Liver (tissue), 9 donors: Measurements from ENCODE around the gene ZDHHC14. TPM values are rescaled to one million over a fixed set of nuclear protein-coding genes. Genes with fewer than 3 reads are reported as not detected.
"Not testable (repeated sequence)": the region's sequence is repeated elsewhere in the genome, so short reads cannot be mapped to it uniquely, and the experiment has no call there.

Experiments used
- DNase-seq: peaks from one replicate; pipeline ENCODE4 v3.0.0-alpha.2; 2017; ENCODE audit warnings: low spot score
- H3K27ac ChIP-seq, 2 donors: one replicate each; pipeline ENCODE4 v1.7.0; 2013; ENCODE audit warnings: inconsistent platforms in 2 of 2, low read length in 2 of 2, control low read depth in 1 of 2, low read depth in 1 of 2, mild to moderate bottlenecking in 1 of 2
- H3K27me3 ChIP-seq, 4 donors: one replicate each; pipeline versions ENCODE4 v1.6.1 to v1.7.0; 2013; ENCODE audit warnings: low read length in 3 of 4, inconsistent platforms in 1 of 4, mild to moderate bottlenecking in 1 of 4, moderate library complexity in 1 of 4; ENCODE audit not compliant: control insufficient read depth in 4 of 4, insufficient read depth in 4 of 4
- H3K36me3 ChIP-seq, 4 donors: one replicate each; pipeline versions ENCODE4 v1.6.1 to v1.7.0; 2013; ENCODE audit warnings: low read length in 3 of 4, mild to moderate bottlenecking in 3 of 4, low read depth in 1 of 4, moderate library complexity in 1 of 4; ENCODE audit not compliant: control insufficient read depth in 4 of 4, insufficient read depth in 3 of 4
- H3K4me1 ChIP-seq, 4 donors: one replicate each; pipeline versions ENCODE4 v1.6.1 to v1.7.0; 2013; ENCODE audit warnings: low read length in 3 of 4, mild to moderate bottlenecking in 3 of 4, moderate library complexity in 1 of 4; ENCODE audit not compliant: control insufficient read depth in 4 of 4, insufficient read depth in 4 of 4
- H3K4me3 ChIP-seq, 3 donors: one replicate each; pipeline versions ENCODE4 v1.6.1 to v1.7.0; 2013; ENCODE audit warnings: low read length in 3 of 3, control low read depth in 1 of 3, low read depth in 1 of 3, mild to moderate bottlenecking in 1 of 3
- H3K9ac ChIP-seq, 2 donors: one replicate each; pipeline ENCODE4 v1.7.0; 2013; ENCODE audit warnings: low read length in 2 of 2, mild to moderate bottlenecking in 2 of 2, moderate library complexity in 2 of 2, control low read depth in 1 of 2, low read depth in 1 of 2
- H3K9me3 ChIP-seq, 4 donors: one replicate each; pipeline versions ENCODE4 v1.6.1 to v1.7.0; 2013; ENCODE audit warnings: low read length in 3 of 4; ENCODE audit not compliant: control insufficient read depth in 4 of 4
- ATF3 ChIP-seq: IDR thresholded peaks from 2 replicates; pipeline ENCODE4 v1.6.1; 2016; ENCODE audit warnings: antibody characterized with exemption
- CTCF ChIP-seq: fragments of 150-350 bp; IDR thresholded peaks from 2 replicates; pipeline ENCODE4 v1.5.1; 2017; ENCODE audit warnings: improper control_type of control experiment, low read depth, low read length; ENCODE audit not compliant: missing input control
- EGR1 ChIP-seq, 2 donors: IDR thresholded peaks; 2 replicates each; pipeline ENCODE4 v1.6.1; 2016 to 2018; ENCODE audit warnings: antibody characterized with exemption in 2 of 2, low read depth in 2 of 2
- FOXA1 ChIP-seq: IDR thresholded peaks from 2 replicates; pipeline ENCODE4 v1.6.1; 2016; ENCODE audit warnings: antibody characterized with exemption
- FOXA2 ChIP-seq: IDR thresholded peaks from 2 replicates; pipeline ENCODE4 v1.6.1; 2016; ENCODE audit warnings: antibody characterized with exemption
- GABPA ChIP-seq, 2 donors: IDR thresholded peaks in 1 of 2; conservative IDR thresholded peaks in 1 of 2; 2 replicates each; pipeline ENCODE4 v1.6.1; 2016; ENCODE audit warnings: antibody characterized with exemption in 2 of 2, mild to moderate bottlenecking in 1 of 2, moderate library complexity in 1 of 2
- HNF4A ChIP-seq, 2 donors: conservative IDR thresholded peaks; 2 replicates each; pipeline ENCODE4 v1.6.1; 2016; ENCODE audit warnings: antibody characterized with exemption in 2 of 2, mild to moderate bottlenecking in 2 of 2
- HNF4G ChIP-seq: IDR thresholded peaks from 2 replicates; pipeline ENCODE4 v1.6.1; 2016; ENCODE audit warnings: antibody characterized with exemption
- JUND ChIP-seq, 2 donors: IDR thresholded peaks; 2 replicates each; pipeline ENCODE4 v1.6.1; 2016; ENCODE audit warnings: antibody characterized with exemption in 2 of 2
- MAX ChIP-seq: IDR thresholded peaks from 2 replicates; pipeline ENCODE4 v1.6.1; 2016; ENCODE audit warnings: antibody characterized with exemption
- NR2F2 ChIP-seq: IDR thresholded peaks from 2 replicates; pipeline ENCODE4 v1.6.1; 2016; ENCODE audit warnings: antibody characterized with exemption
- RAD21 ChIP-seq, 2 donors: IDR thresholded peaks; 2 replicates each; pipeline ENCODE4 v1.6.1; 2016; ENCODE audit warnings: antibody characterized with exemption in 2 of 2, mild to moderate bottlenecking in 2 of 2
- REST ChIP-seq: IDR thresholded peaks from 2 replicates; pipeline ENCODE4 v1.6.1; 2016; ENCODE audit warnings: antibody characterized with exemption, mild to moderate bottlenecking
- RXRA ChIP-seq, 2 donors: IDR thresholded peaks; 2 replicates each; pipeline ENCODE4 v1.6.1; 2017 to 2018; ENCODE audit warnings: antibody characterized with exemption in 2 of 2, mild to moderate bottlenecking in 1 of 2
- SP1 ChIP-seq: IDR thresholded peaks from 2 replicates; pipeline ENCODE4 v1.6.1; 2018; ENCODE audit warnings: antibody characterized with exemption, mild to moderate bottlenecking
- TAF1 ChIP-seq: conservative IDR thresholded peaks from 2 replicates; pipeline ENCODE4 v1.6.1; 2016; ENCODE audit warnings: antibody characterized with exemption, mild to moderate bottlenecking
- YY1 ChIP-seq: IDR thresholded peaks from 2 replicates; pipeline ENCODE4 v1.6.1; 2016; ENCODE audit warnings: antibody characterized with exemption, mild to moderate bottlenecking
- ZBTB33 ChIP-seq: IDR thresholded peaks from 2 replicates; pipeline ENCODE4 v1.6.1; 2016; ENCODE audit warnings: antibody characterized with exemption
- WGBS: extraction: QIAGEN DNeasy Blood & Tissue Kit; methylation state at CpG from one replicate; pipeline ENCODE4 v1.1.7; 2013; 5-methylcytosine and 5-hydroxymethylcytosine counted together
- polyA plus RNA-seq, 2 donors: library from polyadenylated mRNA; stranded (reverse) in 1 of 2; unstranded in 1 of 2; fragments of 200-250 nt in 1 of 2; fragments of >200 nt in 1 of 2; fragmentation: Nextera tagmentation in 1 of 2; extraction: Ambion mirVana in 1 of 2; gene quantifications; one replicate each; pipeline versions ENCODE4 v1.2.1 to v1.2.3, GENCODE V29; 2013 to 2015
- total RNA-seq, 2 donors: library from RNA; depleted of rRNA; stranded (reverse); fragments of >200 nt; gene quantifications; one replicate each; pipeline ENCODE4 v1.2.3, GENCODE V29; 2014
- donor health status: healthy.
- donor health status: healthy.
- donor health status: healthy.
- donor health status: healthy.
- donor health status: healthy.

ZDHHC14 gene
- total and polyA plus RNA-seq, 4 donors: 4.4 to 11.7 (median 8.4) TPM

DNA sequence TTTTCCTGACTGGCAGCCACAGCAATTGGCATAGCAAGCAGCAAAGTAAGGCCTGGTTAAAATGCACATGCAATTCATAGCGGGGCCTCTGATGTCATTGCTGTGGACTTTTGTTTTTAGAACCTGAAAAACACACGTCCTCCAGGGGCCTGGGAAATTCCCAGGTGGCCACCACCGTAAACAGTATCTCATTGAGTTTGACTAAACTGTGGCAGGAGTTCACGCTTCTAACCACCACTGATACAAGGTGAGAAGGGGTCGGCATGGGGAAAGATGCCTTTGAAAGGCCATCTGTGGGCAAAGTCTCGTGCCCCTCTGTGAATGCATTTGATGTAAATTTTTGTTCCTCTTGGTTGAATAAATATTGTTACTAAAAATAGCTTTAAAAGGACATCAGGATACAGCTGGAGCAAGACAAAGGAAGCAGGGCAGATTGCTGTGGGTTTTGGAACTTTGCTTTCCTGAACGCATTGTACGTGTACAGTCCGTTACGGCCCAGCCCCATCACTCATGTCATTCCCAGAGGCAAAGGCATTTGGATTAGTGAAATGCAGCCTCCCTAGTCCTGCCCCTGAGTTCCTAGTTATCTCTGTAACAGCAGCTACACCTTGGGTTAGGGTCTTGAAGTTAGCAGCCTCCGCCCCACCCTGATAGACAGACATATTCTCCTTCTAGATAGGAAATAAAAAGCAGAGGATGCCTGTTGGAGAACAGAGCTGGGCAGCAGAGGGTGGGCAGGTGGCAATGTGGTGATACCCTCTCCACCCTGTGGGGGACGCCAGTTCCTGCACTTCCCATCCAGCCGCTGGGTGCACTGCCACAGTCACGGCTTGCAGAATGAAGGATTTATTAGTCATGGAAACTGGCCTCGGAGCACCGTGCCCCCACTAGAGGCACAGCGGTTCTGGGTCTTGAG is 80.3 kb downstream of the ZDHHC14 start:
- Histone ChIP-seq H3K4me3 (no peak overlapping the region), H3K27me3 (no peaks in the 10 kb centered on the region), H3K27ac (no peak overlapping the region), H3K4me1 (peaks cover 0 to 3% (median 0%) of the 10 kb centered on the region in 4 donors), H3K36me3 (no peaks in the 10 kb centered on the region), H3K9ac (no peak overlapping the region), H3K9me3 (no peaks in the 10 kb centered on the region)
- peak; percentile 76 for DNase-seq
- TF ChIP-seq HNF4G: no peak
- peak; percentile 23 for TF ChIP-seq SP1
- TF ChIP-seq EGR1 (IDR thresholded peaks at IDR 0.05; ENCODE audit: low read depth in 2 of 2): no peak
- no peak for TF ChIP-seq FOXA1
- WGBS: 66% methylated on average over 17 of the region's 17 CpGs

DNA sequence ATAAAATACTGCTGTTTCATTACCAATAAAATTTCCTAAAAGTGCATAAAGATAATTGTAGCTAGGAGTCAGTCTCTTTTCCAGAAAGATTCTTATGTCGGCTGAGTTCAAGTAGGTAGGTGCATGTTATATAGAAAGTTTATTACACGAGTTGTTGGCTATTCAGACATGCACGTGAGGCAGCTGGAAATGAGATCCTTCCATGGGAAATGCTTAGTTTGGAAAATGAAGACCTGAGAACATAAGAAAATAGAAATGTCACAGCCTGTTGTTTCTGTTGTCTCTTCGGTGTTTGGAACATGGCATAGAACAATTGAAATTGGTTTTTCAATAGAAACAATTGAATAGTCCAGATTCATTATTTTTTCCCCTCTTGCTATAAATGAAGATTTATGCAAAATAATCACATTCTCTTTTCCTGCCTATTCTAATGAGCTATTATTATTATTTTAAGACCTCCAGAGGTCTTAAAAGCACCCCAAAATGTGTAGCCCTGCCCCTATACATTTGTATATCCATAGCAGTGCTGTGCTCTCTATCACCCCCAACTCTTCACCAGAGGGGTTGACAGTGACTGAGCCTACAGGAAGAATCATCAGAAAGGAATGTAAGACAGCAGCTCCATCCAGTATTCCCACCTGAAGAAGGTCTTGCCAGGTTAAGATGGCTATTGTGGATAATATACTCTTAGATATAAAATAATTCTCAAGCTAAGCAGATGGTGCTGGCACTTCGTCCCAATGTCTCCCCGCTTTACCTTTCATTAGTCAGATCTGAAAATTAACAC is 82.2 kb downstream of the ZDHHC14 start:
- WGBS: 90% methylated on average over 6 of the region's 6 CpGs
- H3K9me3 ChIP-seq: no peaks in the 10 kb centered on the region
- H3K4me1 ChIP-seq: peaks cover 0 to 3% (median 0%) of the 10 kb centered on the region in 4 donors
- no peak for TF ChIP-seq TAF1
- no peak for TF ChIP-seq FOXA1
- no peak for TF ChIP-seq HNF4A (conservative IDR thresholded peaks at IDR 0.05)
- no peak for TF ChIP-seq JUND (IDR thresholded peaks at IDR 0.05)
- no peak for TF ChIP-seq ZBTB33
- TF ChIP-seq EGR1 (IDR thresholded peaks at IDR 0.05; ENCODE audit: low read depth in 2 of 2): no peak
- TF ChIP-seq MAX: no peak
- no peak for TF ChIP-seq RAD21 (IDR thresholded peaks at IDR 0.05)
- TF ChIP-seq REST: no peak
- TF ChIP-seq YY1: no peak
- no peak for TF ChIP-seq RXRA (IDR thresholded peaks at IDR 0.05)
- TF ChIP-seq CTCF: no peak
- TF ChIP-seq HNF4G: no peak
- TF ChIP-seq FOXA2: no peak
- no peak for TF ChIP-seq GABPA (IDR thresholded peaks at IDR 0.05 in 1 of 2, conservative IDR thresholded peaks at IDR 0.05 in 1 of 2)
- no peak for TF ChIP-seq SP1
- no peak for TF ChIP-seq NR2F2
- no peak for TF ChIP-seq ATF3
- H3K27me3 ChIP-seq: no peaks in the 10 kb centered on the region
- H3K27ac ChIP-seq: no peak overlapping the region
- no peaks in the 10 kb centered on the region for H3K36me3 ChIP-seq
- H3K9ac ChIP-seq: no peak overlapping the region
- no peak overlapping the region for H3K4me3 ChIP-seq
- DNase-seq: no peak

- not testable (repeated sequence) for H3K9me3 ChIP-seq, DNase-seq, H3K36me3 ChIP-seq, H3K27ac ChIP-seq, H3K4me1 ChIP-seq, H3K4me3 ChIP-seq, H3K27me3 ChIP-seq, H3K9ac ChIP-seq
- WGBS: 98% methylated on average over 4 of the region's 4 CpGs
These were observed 82.7 kb downstream of the ZDHHC14 start for GRCh38 chr6:157463743-157464135.
